H1 (cell line): ENCODE data around the gene HES1.

Experiments used
- BRCA1 ChIP-seq: IDR thresholded peaks from 2 replicates; pipeline ENCODE4 v1.6.1; 2012; ENCODE audit warnings: low read depth, low read length, improper control_type of control experiment
- CBX8 ChIP-seq: fragments of 300-800, 300-1000 bp; sonication (generic); IDR thresholded peaks from 2 replicates; pipeline ENCODE4 v1.7.1; 2016; ENCODE audit warnings: low read depth, low read length, borderline replicate concordance
- CREB1 ChIP-seq: IDR thresholded peaks from 2 replicates; pipeline ENCODE4 v1.6.1; 2012; ENCODE audit warnings: inconsistent platforms
- EP300 ChIP-seq, 2 experiments: IDR thresholded peaks; 1 replicate in 1 of 2; 2 replicates in 1 of 2; pipeline ENCODE4 v1.6.1; 2011 to 2012; ENCODE audit warnings: low read depth in 2 of 2, low read length in 2 of 2, mild to moderate bottlenecking in 2 of 2, borderline replicate concordance in 1 of 2, inconsistent platforms in 1 of 2, moderate library complexity in 1 of 2
- EZH2 ChIP-seq: fragments of 200-600 bp; sonication (generic); IDR thresholded peaks from 2 replicates; pipeline ENCODE4 v1.7.1; 2012; ENCODE audit warnings: low read depth, mild to moderate bottlenecking, moderate library complexity, low read length, inconsistent platforms; ENCODE audit not compliant: severe bottlenecking
- KDM5A ChIP-seq: fragments of 200-600 bp; IDR thresholded peaks from 2 replicates; pipeline ENCODE4 v1.7.1; 2012; ENCODE audit warnings: mild to moderate bottlenecking, low read length, inconsistent platforms, mixed read lengths
- NRF1 ChIP-seq: IDR thresholded peaks from 2 replicates; pipeline ENCODE4 v1.6.1; 2011; ENCODE audit warnings: mild to moderate bottlenecking, low read depth, low read length, improper control_type of control experiment
- RAD21 ChIP-seq, 2 experiments: IDR thresholded peaks in 1 of 2; conservative IDR thresholded peaks in 1 of 2; 2 replicates each; pipeline ENCODE4 v1.6.1; 2011; ENCODE audit warnings: low read depth in 2 of 2, low read length in 2 of 2, improper control_type of control experiment in 1 of 2, inconsistent platforms in 1 of 2, mild to moderate bottlenecking in 1 of 2, moderate library complexity in 1 of 2
- RBBP5 ChIP-seq: IDR thresholded peaks from 2 replicates; pipeline ENCODE4 v1.7.1; 2012; ENCODE audit warnings: low read depth, mild to moderate bottlenecking, inconsistent platforms, low read length, moderate library complexity, borderline replicate concordance
- ZNF274 ChIP-seq: IDR thresholded peaks from 2 replicates; pipeline ENCODE4 v1.7.0; 2012; ENCODE audit warnings: low read length, borderline replicate concordance; ENCODE audit errors: extremely low read depth
- TF ChIP-seq, protein P1 (sequence below), 3 experiments: IDR thresholded peaks; 1 replicate in 2 of 3; 2 replicates in 1 of 3; pipeline versions ENCODE4 v1.5.1 to v1.6.1; 2011; ENCODE audit warnings: low read length in 3 of 3, mild to moderate bottlenecking in 3 of 3, inconsistent platforms in 2 of 3, low read depth in 1 of 3, moderate library complexity in 1 of 3; ENCODE audit not compliant: insufficient read depth in 1 of 3; ENCODE audit errors: control extremely low read depth in 1 of 3

DNA sequence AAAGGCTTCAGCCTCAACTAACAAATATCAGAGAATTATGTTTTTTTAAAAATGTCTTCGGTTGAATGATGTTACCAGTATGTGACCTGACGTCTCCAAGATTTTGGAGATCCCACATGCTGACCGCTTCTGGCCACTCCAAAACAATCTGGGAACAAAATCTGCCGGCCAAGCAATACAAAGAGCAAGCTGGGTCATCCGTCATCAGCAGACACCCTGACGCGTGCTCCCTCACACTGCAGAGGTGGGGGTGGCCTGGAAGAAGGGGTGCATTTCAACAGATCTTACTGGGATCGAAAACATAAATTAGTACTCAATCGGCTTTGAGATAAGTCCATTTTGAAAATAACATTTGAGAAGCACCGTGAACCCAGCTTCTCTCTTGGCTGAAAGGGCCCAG is 33.6 kb downstream of the HES1 start:
- TF ChIP-seq BRCA1: no peak
- TF ChIP-seq, protein P1, sequence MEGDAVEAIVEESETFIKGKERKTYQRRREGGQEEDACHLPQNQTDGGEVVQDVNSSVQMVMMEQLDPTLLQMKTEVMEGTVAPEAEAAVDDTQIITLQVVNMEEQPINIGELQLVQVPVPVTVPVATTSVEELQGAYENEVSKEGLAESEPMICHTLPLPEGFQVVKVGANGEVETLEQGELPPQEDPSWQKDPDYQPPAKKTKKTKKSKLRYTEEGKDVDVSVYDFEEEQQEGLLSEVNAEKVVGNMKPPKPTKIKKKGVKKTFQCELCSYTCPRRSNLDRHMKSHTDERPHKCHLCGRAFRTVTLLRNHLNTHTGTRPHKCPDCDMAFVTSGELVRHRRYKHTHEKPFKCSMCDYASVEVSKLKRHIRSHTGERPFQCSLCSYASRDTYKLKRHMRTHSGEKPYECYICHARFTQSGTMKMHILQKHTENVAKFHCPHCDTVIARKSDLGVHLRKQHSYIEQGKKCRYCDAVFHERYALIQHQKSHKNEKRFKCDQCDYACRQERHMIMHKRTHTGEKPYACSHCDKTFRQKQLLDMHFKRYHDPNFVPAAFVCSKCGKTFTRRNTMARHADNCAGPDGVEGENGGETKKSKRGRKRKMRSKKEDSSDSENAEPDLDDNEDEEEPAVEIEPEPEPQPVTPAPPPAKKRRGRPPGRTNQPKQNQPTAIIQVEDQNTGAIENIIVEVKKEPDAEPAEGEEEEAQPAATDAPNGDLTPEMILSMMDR (IDR thresholded peaks at IDR 0.05; ENCODE audit: control extremely low read depth in 1 of 3, insufficient read depth in 1 of 3, low read depth in 1 of 3, low read length in 3 of 3): no peak
- TF ChIP-seq RBBP5: no peak
- TF ChIP-seq KDM5A: no peak
- no peak for TF ChIP-seq NRF1
- no peak for TF ChIP-seq CBX8
- TF ChIP-seq EZH2: no peak
- TF ChIP-seq EP300 (IDR thresholded peaks at IDR 0.05; ENCODE audit: borderline replicate concordance in 1 of 2, low read depth in 2 of 2, low read length in 2 of 2): no peak
- TF ChIP-seq RAD21 (IDR thresholded peaks at IDR 0.05 in 1 of 2, conservative IDR thresholded peaks at IDR 0.05 in 1 of 2; ENCODE audit: low read depth in 2 of 2, low read length in 2 of 2): no peak
- TF ChIP-seq CREB1: no peak
- no peak for TF ChIP-seq ZNF274
